HL-60 (cell line): ENCODE measurements around the gene CASKIN2.

ENCODE experiments used
- GABPA ChIP-seq: IDR thresholded peaks from 2 replicates; pipeline ENCODE4 v1.6.1; 2012; ENCODE audit warnings: low read depth
- REST ChIP-seq: IDR thresholded peaks from 2 replicates; pipeline ENCODE4 v1.6.1; 2012; ENCODE audit warnings: low read depth; ENCODE audit not compliant: insufficient replicate concordance
- SPI1 ChIP-seq: IDR thresholded peaks from 2 replicates; pipeline ENCODE4 v1.6.1; 2012; ENCODE audit warnings: low read depth, mild to moderate bottlenecking, borderline replicate concordance
- TF ChIP-seq, protein P1 (sequence below): IDR thresholded peaks from one replicate; pipeline ENCODE4 v1.5.1; 2011; ENCODE audit warnings: low read length, control low read depth, inconsistent platforms; ENCODE audit not compliant: insufficient read depth

- TF ChIP-seq, protein P1, sequence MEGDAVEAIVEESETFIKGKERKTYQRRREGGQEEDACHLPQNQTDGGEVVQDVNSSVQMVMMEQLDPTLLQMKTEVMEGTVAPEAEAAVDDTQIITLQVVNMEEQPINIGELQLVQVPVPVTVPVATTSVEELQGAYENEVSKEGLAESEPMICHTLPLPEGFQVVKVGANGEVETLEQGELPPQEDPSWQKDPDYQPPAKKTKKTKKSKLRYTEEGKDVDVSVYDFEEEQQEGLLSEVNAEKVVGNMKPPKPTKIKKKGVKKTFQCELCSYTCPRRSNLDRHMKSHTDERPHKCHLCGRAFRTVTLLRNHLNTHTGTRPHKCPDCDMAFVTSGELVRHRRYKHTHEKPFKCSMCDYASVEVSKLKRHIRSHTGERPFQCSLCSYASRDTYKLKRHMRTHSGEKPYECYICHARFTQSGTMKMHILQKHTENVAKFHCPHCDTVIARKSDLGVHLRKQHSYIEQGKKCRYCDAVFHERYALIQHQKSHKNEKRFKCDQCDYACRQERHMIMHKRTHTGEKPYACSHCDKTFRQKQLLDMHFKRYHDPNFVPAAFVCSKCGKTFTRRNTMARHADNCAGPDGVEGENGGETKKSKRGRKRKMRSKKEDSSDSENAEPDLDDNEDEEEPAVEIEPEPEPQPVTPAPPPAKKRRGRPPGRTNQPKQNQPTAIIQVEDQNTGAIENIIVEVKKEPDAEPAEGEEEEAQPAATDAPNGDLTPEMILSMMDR, result no peak
- TF ChIP-seq REST (no peak), GABPA (no peak), SPI1 (no peak)
Observed at GRCh38 chr17:75509528-75510258, 5.6 kb downstream of the CASKIN2 start.
